Mucosa of descending colon (tissue), 3 donors: ENCODE results near the gene SLC7A6. TPM values are rescaled to one million over a fixed set of nuclear protein-coding genes. Genes with fewer than 3 reads are reported as not detected.

ENCODE experiments used
- ATAC-seq: fragments of 200-7000 bp; cut with Tn5 transposase; one replicate; pipeline ENCODE4 v1.9.1; 2020; ENCODE audit warnings: mild to moderate bottlenecking, moderate library complexity
- DNase-seq, 3 donors: peaks; one replicate each; pipeline ENCODE4 v3.0.0-alpha.2; 2020
- H3K36me3 ChIP-seq: fragments of 200-600 bp; one replicate; pipeline ENCODE4 v1.8.0; 2021; ENCODE audit warnings: low read depth, mild to moderate bottlenecking
- H3K4me1 ChIP-seq: fragments of 200-600 bp; one replicate; pipeline ENCODE4 v1.8.0; 2021; ENCODE audit warnings: low read depth, mild to moderate bottlenecking
- H3K4me3 ChIP-seq: fragments of 200-600 bp; one replicate; pipeline ENCODE4 v1.8.0; 2021; ENCODE audit warnings: mild to moderate bottlenecking
- H3K9me3 ChIP-seq: fragments of 200-600 bp; one replicate; pipeline ENCODE4 v1.8.0; 2021; ENCODE audit warnings: mild to moderate bottlenecking
- intact Hi-C, 2 donors: fragments of 100-400 bp; cut with DNase I in 1 of 2; cut with micrococcal nuclease in 1 of 2; formaldehyde crosslinking; loops; one replicate each; pipeline versions ENCODE4 v1.11.0 to v1.11.1; 2022; cut with DNase I, micrococcal nuclease
- microRNA-seq: library from miRNA; unstranded; fragments of <30 nt; microRNA quantifications from one replicate; pipeline ENCODE4, GENCODE V29; 2019
- total RNA-seq, 3 donors: library from RNA; stranded (reverse); fragmentation: NEBNext Ultra II Directional in 2 of 3; extraction: Animal tissue kit (Norgen Biotek cat#: 25700) in 2 of 3; gene quantifications; one replicate each; pipeline versions ENCODE4 v1.2.1 to v1.2.4, GENCODE V29; 2021 to 2023
- TF ChIP-seq, protein P1 (sequence below): fragments of 200-600 bp; IDR thresholded peaks from one replicate; pipeline ENCODE4 v1.8.0; 2022; ENCODE audit warnings: antibody characterized with exemption, mild to moderate bottlenecking
- donor health status: DM: no; HTN: no; CAD: no; lungs with moderate emphysema.
- donor health status: DM: no; HTN: no; CAD: no.
- donor health status: DM: no; HTN: yes; CAD: no.

Gene SLC7A6
- total RNA-seq, 3 donors from 2014 or later: 35.0 to 41.4 (median 37.2) TPM

DNA sequence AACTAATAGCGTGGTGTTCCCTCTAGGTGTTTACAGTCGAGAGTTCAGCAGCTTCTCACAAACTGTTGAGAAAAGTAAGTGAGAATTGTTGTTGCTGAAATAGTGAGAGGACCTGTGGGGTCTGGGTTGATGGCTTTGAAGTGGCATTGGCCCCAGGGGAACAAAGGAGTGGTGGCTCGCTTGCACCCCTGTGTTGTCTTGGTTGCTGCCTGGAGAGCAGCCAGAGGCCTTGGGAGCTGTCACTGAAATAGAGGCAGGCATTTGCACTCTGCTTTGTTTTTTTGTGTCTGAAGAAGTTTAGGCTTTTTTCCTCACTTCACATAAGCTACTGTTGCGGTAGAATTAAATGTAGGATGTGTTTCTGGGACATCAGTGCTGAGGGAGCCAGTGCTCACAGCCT is 83.3 kb downstream of the SLC7A6 start:
- no peak for DNase-seq
- Histone ChIP-seq H3K4me1 (peaks cover 6% of the 10 kb centered on the region), H3K4me3 (no peak overlapping the region), H3K36me3 (no peaks in the 10 kb centered on the region), H3K9me3 (no peaks in the 10 kb centered on the region)
- no peak for ATAC-seq
- TF ChIP-seq, protein P1, sequence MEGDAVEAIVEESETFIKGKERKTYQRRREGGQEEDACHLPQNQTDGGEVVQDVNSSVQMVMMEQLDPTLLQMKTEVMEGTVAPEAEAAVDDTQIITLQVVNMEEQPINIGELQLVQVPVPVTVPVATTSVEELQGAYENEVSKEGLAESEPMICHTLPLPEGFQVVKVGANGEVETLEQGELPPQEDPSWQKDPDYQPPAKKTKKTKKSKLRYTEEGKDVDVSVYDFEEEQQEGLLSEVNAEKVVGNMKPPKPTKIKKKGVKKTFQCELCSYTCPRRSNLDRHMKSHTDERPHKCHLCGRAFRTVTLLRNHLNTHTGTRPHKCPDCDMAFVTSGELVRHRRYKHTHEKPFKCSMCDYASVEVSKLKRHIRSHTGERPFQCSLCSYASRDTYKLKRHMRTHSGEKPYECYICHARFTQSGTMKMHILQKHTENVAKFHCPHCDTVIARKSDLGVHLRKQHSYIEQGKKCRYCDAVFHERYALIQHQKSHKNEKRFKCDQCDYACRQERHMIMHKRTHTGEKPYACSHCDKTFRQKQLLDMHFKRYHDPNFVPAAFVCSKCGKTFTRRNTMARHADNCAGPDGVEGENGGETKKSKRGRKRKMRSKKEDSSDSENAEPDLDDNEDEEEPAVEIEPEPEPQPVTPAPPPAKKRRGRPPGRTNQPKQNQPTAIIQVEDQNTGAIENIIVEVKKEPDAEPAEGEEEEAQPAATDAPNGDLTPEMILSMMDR: no peak
- intact Hi-C loops: no loop called here

DNA sequence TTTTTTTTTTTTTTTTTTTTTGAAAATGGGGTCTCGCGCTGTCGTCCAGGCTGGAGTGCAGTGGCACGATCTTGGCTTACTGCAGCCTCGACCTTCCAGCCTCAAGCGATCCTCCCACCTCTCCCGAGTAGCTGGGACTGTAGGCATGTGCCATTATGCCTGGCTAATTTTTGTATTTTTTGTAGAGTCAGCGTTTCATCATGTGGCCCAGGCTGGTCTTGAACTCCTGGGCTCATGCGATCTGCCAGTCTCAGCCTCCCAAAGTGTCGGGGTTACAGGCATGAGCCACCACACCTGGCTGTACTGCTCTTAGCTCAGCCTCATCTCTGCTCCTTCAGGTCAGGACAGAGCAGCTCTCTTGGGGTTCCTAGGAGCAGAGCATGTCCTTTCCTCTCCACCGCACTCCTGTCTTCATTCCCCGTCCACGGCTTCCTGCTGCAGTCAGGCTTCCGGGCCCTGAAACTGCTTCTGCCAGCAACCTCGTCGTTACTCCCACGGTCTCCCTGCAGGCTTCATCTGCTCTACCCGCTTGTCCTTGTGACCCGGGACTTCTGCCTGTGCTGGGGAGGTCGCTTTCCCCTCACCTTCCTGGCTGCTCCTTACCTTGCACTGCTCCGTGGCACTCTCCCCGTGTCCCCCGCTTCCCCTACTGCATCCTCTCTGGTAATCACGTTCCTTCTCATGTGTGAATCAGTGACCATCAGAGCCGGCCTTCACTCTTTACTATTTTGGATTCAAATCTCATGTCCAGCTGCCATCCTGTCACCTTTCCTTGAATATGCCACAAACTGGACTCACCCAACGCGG is 84.5 kb downstream of the SLC7A6 start:
- Histone ChIP-seq H3K4me1 (peaks cover 6% of the 10 kb centered on the region), H3K36me3 (no peaks in the 10 kb centered on the region), H3K4me3 (no peak overlapping the region), H3K9me3 (no peaks in the 10 kb centered on the region)
- ATAC-seq (no peak), DNase-seq (no peak)
- intact Hi-C loops: no loop called here
- TF ChIP-seq, protein P1: no peak

GRCh38 chr16:68349838-68350410 is 85.6 kb downstream of the SLC7A6 start:
- ATAC-seq (no peak), DNase-seq (no peak)
- peaks cover 6% of the 10 kb centered on the region for H3K4me1 ChIP-seq
- TF ChIP-seq, protein P1: no peak
- H3K4me3 ChIP-seq: no peak overlapping the region
- intact Hi-C loops: no loop called here
- no peaks in the 10 kb centered on the region for H3K36me3 ChIP-seq
- no peaks in the 10 kb centered on the region for H3K9me3 ChIP-seq

GRCh38 chr16:68350813-68351350 is 86.6 kb downstream of the SLC7A6 start:
- Histone ChIP-seq H3K4me3 (no peak overlapping the region), H3K9me3 (no peaks in the 10 kb centered on the region), H3K4me1 (peaks cover 10% of the 10 kb centered on the region), H3K36me3 (no peaks in the 10 kb centered on the region)
- intact Hi-C loops: no loop called here
- DNase-seq (peak in 1 of 3 donors; percentile 17), ATAC-seq (no peak)
- TF ChIP-seq, protein P1: no peak

Small RNA genes lying within 50 kb of the gene (microRNA-seq; reads per million reads assigned to microRNA genes)
- gene MIR6773: not detected

Other genes with a start within 250 kb of the SLC7A6 start
- gene DPEP2NB, start 248.6 kb upstream of the SLC7A6 start, total RNA-seq: not detected
- gene DDX28, start 241.3 kb upstream of the SLC7A6 start, total RNA-seq: 1 to 10 TPM; 6.1 to 7.2 (median 6.8) TPM
- 10 to 100 TPM; 11.6 to 13.5 (median 12.6) TPM for gene DUS2, start 241.2 kb upstream of the SLC7A6 start, total RNA-seq
- 10 to 100 TPM; 24.2 to 44.0 (median 25.5) TPM for gene NFATC3, start 179.2 kb upstream of the SLC7A6 start, total RNA-seq
- 100 to 1,000 TPM in 1 of 3 donors, 10 to 100 TPM in 2; 46.6 to 125 (median 94.5) TPM for gene ESRP2, start 28.4 kb upstream of the SLC7A6 start, total RNA-seq
- gene PLA2G15, start 19.2 kb upstream of the SLC7A6 start, total RNA-seq: 10 to 100 TPM; 13.2 to 14.2 (median 13.5) TPM
- 10 to 100 TPM; 16.2 to 22.0 (median 18.4) TPM for gene SLC7A6OS, start 46.4 kb downstream of the SLC7A6 start, total RNA-seq
- 10 to 100 TPM; 31.0 to 42.2 (median 41.0) TPM for gene PRMT7, start 46.5 kb downstream of the SLC7A6 start, total RNA-seq
- 10 to 100 TPM; 31.8 to 82.7 (median 62.3) TPM for gene SMPD3, start 184.0 kb downstream of the SLC7A6 start, total RNA-seq